NCI-H1105 (cell line): ENCODE data around the gene KY.

ENCODE experiments used
- DNase-seq: peaks from one replicate; lab custom pipeline; 2025; lab: John Stamatoyannopoulos, UW

The KY gene

GRCh38 chr3:134619301-134619615, 31.6 kb downstream of the KY start:
- DNase-seq, result no peak

GRCh38 chr3:134618478-134619300, 32.1 kb downstream of the KY start:
- no peak for DNase-seq

GRCh38 chr3:134617608-134618477, 33.0 kb downstream of the KY start:
- no peak for DNase-seq

- no peak for DNase-seq
These were observed 35.1 kb downstream of the KY start for GRCh38 chr3:134615743-134616142.

GRCh38 chr3:134614955-134615354, 35.9 kb downstream of the KY start:
- no peak for DNase-seq

GRCh38 chr3:134613006-134613520, 37.8 kb downstream of the KY start:
- no peak for DNase-seq

GRCh38 chr3:134611516-134611915, 39.3 kb downstream of the KY start:
- no peak for DNase-seq

GRCh38 chr3:134610432-134611385, 40.1 kb downstream of the KY start:
- no peak for DNase-seq

- no peak for DNase-seq
These were observed 40.9 kb downstream of the KY start for GRCh38 chr3:134609821-134610431.

- DNase-seq, result no peak
These were observed 41.9 kb downstream of the KY start for GRCh38 chr3:134608771-134609435.

GRCh38 chr3:134608023-134608770, 42.6 kb downstream of the KY start:
- no peak for DNase-seq

- DNase-seq, result no peak
These were observed 43.5 kb downstream of the KY start for GRCh38 chr3:134607054-134608022.

GRCh38 chr3:134606033-134607025, 44.5 kb downstream of the KY start:
- DNase-seq, result no peak

GRCh38 chr3:134605556-134605955, 45.3 kb downstream of the KY start:
- no peak for DNase-seq

- DNase-seq, result no peak
These were observed 46.9 kb downstream of the KY start for GRCh38 chr3:134603956-134604355.

- DNase-seq, result no peak
These were observed 47.3 kb downstream of the KY start for GRCh38 chr3:134603480-134603879.

GRCh38 chr3:134602440-134602814, 48.4 kb downstream of the KY start:
- DNase-seq, result no peak
